D721Med (cell line): Measurements from ENCODE around the gene OPA3.

Source experiments
- DNase-seq: peaks from one replicate; pipeline ENCODE4 v3.0.0; 2011; ENCODE audit warnings: low spot score; ENCODE audit not compliant: insufficient read length
- FAIRE-seq: peaks from 2 replicates; lab custom pipeline; 2011; peaks lifted over from hg19 to GRCh38; lab: Jason Lieb, UNC
- TF ChIP-seq, protein P1 (sequence below): IDR thresholded peaks from 2 replicates; pipeline ENCODE4 v1.5.1; 2012; ENCODE audit warnings: mild to moderate bottlenecking, control low read depth; ENCODE audit not compliant: insufficient read depth; ENCODE audit errors: missing control alignments

The OPA3 gene

DNA sequence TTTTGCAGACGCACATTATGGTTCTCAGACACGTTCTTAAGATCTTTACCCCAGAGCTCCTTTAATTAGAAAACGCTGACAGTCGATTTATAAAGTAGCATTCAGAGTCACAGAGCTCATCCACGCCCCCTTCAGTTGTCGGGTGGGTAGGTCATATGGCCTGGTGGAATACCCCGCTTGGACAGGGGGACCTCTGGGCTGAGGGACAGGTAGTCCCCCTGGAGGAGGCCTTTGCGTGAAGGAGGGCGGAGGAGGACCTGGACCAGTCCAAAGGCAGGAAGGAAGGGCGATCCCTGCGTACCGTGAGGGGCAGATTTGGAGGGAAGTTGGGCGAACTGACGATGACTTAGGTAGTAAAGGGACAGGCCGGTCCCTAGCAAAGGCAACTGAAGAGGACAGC, 56.9 kb downstream of the OPA3 start:
- no peak for FAIRE-seq

DNA sequence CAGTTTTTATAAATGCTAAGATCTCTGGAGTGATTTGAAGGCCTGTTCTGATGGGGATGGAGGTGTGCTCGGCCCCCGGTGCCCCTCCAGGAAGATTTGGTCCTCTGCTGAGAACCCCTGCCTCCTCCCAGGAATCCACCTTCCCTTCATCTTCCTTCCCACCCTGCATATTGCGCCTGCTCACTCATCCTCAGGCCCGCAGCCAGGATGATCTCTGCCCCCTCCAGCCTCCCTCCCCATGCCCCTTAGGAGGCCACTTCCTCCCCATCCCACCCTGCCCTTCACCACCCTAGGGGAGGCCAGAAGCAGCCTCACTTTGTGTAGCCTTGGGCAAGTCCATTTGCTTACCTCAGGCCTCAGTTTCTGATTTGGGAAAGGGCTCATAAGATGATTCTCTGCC, 57.6 kb downstream of the OPA3 start:
- TF ChIP-seq, protein P1, sequence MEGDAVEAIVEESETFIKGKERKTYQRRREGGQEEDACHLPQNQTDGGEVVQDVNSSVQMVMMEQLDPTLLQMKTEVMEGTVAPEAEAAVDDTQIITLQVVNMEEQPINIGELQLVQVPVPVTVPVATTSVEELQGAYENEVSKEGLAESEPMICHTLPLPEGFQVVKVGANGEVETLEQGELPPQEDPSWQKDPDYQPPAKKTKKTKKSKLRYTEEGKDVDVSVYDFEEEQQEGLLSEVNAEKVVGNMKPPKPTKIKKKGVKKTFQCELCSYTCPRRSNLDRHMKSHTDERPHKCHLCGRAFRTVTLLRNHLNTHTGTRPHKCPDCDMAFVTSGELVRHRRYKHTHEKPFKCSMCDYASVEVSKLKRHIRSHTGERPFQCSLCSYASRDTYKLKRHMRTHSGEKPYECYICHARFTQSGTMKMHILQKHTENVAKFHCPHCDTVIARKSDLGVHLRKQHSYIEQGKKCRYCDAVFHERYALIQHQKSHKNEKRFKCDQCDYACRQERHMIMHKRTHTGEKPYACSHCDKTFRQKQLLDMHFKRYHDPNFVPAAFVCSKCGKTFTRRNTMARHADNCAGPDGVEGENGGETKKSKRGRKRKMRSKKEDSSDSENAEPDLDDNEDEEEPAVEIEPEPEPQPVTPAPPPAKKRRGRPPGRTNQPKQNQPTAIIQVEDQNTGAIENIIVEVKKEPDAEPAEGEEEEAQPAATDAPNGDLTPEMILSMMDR: no peak
- DNase-seq: no peak
- FAIRE-seq: no peak

More for the DNA sequence above, 56.9 kb downstream of the OPA3 start:
- TF ChIP-seq, protein P1: no peak
- no peak for DNase-seq

DNA sequence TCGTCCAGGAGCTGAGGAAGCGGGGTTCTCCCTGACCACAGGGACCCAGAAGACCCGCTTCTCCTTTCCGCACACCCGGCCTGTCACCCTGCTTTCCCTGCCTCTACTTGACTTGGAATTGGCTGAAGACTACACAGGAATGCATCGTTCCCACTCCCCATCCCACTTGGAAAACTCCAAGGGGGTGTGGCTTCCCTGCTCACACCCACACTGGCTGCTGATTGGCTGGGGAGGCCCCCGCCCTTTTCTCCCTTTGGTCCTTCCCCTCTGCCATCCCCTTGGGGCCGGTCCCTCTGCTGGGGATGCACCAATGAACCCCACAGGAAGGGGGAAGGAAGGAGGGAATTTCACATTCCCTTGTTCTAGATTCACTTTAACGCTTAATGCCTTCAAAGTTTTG, 58.5 kb downstream of the OPA3 start:
- FAIRE-seq (no peak), DNase-seq (peak; percentile 63)
- TF ChIP-seq, protein P1: no peak

DNA sequence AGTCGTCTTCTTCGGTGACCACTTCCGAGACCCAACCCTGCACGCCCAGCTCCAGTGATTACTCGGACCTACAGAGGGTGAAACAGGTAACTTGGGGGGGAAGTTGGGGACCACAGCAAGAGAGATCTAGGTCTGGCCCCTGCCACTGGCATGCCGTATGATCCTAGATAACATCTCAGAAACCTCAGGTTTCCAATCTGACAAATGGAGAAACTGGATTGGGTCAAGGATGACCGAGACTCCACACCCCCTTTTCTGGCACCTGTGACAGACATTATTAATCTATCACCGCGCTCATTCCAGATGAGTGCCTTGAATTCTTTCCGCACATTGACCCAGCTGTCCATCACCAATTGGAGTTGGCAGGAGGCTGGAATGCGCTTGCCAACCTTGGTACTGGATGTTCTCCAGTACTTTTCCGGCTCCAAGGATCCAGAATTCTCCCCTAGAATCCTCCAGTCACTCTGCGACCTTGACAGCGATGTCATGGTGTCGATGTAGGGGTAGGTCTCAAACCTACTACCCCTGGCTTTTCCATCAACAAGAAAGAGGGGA, 60.0 kb downstream of the OPA3 start:
- FAIRE-seq (no peak), DNase-seq (no peak)
- TF ChIP-seq, protein P1: no peak

DNA sequence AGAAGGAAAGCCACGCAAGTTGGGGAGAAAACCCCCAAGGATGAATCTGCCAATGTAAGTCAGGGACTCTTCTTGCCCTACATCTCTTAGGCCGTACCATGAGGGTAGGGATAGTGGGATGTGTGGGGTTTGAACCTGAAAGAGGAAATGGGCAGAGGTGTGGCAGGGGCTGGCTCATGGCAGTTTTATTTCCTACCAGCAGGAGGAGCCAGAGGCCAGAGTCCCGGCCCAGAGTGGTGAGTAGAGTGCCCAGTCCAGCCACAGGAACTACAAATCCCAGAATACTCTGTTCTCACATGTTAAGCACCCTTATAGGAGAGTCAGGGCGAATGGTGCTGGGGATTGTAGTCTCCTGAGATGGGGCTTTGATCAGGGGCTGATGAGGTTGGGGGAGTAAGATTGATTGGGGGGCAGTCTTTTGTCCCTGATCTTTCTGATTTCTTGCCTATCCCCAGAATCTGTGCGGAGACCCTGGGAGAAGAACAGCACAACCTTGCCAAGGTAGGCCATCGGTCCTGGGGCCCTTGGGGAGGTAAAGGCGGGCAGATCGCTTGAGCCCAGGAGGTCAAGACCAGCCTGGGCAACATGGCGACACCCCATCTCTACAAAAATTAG, 60.9 kb downstream of the OPA3 start:
- TF ChIP-seq, protein P1: peak; percentile 93
- DNase-seq: peak; percentile 92
- no peak for FAIRE-seq

DNA sequence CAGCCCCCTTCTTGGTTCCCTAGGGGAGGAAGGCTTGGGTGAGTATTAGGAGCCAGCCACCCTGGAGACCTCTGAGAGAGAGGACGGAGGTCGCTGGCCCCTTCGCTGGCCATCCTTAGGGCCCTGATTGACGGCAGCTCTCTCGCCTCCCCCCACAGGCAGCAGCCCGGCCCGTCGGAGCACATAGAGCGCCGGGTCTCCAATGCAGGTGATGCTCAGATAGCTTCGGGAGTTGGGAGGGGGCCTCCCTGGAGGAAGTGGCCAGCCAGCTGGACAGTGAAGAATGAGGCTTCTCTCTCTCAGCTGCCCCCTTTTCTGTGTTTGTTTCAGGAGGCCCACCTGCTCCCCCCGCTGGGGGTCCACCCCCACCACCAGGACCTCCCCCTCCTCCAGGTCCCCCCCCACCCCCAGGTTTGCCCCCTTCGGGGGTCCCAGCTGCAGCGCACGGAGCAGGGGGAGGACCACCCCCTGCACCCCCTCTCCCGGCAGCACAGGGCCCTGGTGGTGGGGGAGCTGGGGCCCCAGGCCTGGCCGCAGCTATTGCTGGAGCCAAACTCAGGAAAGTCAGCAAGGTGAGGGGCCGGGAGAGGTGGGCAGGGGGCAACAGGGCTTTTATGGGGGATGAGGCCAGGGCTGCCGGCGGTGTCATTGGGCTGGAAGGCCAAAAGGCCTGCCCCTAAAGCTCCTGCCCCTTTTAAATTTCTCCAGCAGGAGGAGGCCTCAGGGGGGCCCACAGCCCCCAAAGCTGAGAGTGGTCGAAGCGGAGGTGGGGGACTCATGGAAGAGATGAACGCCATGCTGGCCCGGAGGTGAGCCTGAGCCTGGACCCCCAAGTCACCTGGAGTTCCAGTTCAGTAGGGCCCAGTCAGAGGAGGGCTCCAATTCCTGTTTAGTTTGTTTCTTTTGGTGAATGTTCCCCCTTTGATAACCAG, 62.3 kb downstream of the OPA3 start:
- TF ChIP-seq, protein P1: no peak
- FAIRE-seq (no peak), DNase-seq (no peak)
